Esophagus muscularis mucosa (tissue), 4 donors: ENCODE measurements around the gene ANKRD44.

Experiments
- EP300 ChIP-seq: sonication (generic); formaldehyde crosslinking; IDR thresholded peaks from one replicate; pipeline ENCODE4 v1.6.1; 2017; ENCODE audit warnings: antibody characterized with exemption
- POLR2A ChIP-seq: fragments of 450-650 bp; IDR thresholded peaks from one replicate; pipeline ENCODE4 v1.6.1; 2017; ENCODE audit warnings: antibody characterized with exemption, moderate library complexity, mild to moderate bottlenecking, low read depth
- POLR2AphosphoS5 ChIP-seq, 2 donors: sonication (generic); formaldehyde crosslinking; IDR thresholded peaks; one replicate each; pipeline ENCODE4 v1.6.1; 2017; ENCODE audit warnings: antibody characterized with exemption in 2 of 2
- TF ChIP-seq, protein P1 (sequence below), 3 experiments: fragments of 200-600 bp in 2 of 3; fragments of 450-650 bp in 1 of 3; sonication (generic) in 2 of 3; IDR thresholded peaks; one replicate each; pipeline ENCODE4 v1.5.1; 2017 to 2019; ENCODE audit warnings: antibody characterized with exemption in 3 of 3, mild to moderate bottlenecking in 2 of 3, moderate library complexity in 1 of 3

DNA sequence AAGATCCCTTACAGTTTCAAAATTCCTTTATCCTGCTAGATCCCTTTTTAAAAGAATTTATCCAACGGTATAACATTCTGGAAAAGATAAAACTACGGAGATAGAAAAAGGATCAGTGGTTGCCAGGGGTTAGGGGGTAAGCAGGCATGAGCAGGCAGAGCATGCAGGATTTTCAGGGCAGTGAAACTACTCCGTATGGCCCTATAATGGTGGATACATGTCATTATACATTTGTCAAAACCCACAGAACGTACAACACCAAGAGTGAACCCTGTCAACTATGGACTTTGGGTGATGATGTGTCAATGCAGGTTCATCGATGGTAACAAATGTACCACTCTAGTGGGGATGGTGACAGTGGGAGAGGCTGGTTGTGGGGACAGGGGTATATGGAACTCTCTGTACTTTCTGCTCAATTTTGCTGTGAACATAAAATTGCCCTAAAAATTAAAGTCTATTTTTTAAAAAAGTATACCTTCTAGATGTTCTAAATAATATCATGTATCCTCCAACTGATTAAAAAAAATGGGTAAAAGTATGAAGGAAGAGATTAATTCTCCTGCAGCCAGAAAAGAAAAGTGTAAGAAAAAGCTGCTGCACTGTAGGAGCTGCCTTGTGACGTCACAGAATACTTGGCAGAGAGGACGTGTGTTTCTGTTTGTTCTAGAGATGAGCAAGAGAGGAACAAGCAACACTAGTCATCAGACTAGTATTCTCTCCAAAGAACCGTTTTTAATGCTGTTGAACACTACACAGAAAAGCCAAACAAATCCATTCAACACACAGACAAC, 23.6 kb downstream of the ANKRD44 start:
- TF ChIP-seq POLR2AphosphoS5 (IDR thresholded peaks at IDR 0.05) (peak; percentile 32), EP300 (no peak), POLR2A (no peak)
- TF ChIP-seq, protein P1, sequence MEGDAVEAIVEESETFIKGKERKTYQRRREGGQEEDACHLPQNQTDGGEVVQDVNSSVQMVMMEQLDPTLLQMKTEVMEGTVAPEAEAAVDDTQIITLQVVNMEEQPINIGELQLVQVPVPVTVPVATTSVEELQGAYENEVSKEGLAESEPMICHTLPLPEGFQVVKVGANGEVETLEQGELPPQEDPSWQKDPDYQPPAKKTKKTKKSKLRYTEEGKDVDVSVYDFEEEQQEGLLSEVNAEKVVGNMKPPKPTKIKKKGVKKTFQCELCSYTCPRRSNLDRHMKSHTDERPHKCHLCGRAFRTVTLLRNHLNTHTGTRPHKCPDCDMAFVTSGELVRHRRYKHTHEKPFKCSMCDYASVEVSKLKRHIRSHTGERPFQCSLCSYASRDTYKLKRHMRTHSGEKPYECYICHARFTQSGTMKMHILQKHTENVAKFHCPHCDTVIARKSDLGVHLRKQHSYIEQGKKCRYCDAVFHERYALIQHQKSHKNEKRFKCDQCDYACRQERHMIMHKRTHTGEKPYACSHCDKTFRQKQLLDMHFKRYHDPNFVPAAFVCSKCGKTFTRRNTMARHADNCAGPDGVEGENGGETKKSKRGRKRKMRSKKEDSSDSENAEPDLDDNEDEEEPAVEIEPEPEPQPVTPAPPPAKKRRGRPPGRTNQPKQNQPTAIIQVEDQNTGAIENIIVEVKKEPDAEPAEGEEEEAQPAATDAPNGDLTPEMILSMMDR (IDR thresholded peaks at IDR 0.05): no peak
